Measurements from ENCODE around the gene MAG. TPM values are rescaled to one million over a fixed set of nuclear protein-coding genes. Genes with fewer than 3 reads are reported as not detected.

Gene MAG
- total and polyA plus RNA-seq, 2 of the 13 experiments (the other 11 are each of a cell fraction or from before 2014, with no cell fraction given) = 0.20 to 1.3 TPM

DNA sequence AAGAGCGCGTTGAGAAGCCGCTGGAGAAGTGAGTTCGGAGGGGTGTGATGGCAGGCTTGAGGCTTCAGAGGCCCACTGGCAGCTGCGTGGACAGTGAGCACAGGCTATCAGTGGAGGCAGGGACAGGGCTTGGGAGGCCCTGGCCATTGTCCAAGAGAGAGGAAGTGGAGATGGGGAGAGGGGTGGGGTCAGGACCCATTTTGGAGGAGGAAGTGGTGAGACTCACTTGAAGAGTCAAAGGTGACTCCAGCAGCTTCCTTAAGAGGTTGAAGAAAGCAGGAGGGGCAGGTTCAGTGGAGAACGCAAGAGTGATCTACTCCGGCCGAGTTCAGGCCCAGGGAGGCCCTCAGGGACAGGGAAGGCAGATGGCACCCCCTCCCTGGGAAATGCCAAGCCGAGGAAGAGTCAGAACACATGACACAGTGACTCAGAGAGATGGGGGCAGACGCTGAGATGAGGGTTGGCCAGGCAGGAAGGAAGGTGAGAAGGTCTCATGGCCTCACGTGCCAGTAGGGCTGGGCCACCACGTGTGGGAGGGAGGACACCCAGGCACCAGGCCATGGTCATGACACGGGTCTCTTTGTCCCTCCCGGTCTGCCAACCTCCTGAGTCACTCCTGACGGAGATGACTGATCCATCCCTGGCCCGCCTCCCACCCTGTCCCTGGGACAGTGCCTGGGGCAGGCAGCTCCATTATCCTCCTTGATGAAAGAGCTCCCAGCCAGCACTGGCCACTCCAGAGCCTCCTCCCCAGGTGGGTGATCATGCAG lies 26.9 kb downstream of the MAG start (continued):
- TF ChIP-seq, protein P1, sequence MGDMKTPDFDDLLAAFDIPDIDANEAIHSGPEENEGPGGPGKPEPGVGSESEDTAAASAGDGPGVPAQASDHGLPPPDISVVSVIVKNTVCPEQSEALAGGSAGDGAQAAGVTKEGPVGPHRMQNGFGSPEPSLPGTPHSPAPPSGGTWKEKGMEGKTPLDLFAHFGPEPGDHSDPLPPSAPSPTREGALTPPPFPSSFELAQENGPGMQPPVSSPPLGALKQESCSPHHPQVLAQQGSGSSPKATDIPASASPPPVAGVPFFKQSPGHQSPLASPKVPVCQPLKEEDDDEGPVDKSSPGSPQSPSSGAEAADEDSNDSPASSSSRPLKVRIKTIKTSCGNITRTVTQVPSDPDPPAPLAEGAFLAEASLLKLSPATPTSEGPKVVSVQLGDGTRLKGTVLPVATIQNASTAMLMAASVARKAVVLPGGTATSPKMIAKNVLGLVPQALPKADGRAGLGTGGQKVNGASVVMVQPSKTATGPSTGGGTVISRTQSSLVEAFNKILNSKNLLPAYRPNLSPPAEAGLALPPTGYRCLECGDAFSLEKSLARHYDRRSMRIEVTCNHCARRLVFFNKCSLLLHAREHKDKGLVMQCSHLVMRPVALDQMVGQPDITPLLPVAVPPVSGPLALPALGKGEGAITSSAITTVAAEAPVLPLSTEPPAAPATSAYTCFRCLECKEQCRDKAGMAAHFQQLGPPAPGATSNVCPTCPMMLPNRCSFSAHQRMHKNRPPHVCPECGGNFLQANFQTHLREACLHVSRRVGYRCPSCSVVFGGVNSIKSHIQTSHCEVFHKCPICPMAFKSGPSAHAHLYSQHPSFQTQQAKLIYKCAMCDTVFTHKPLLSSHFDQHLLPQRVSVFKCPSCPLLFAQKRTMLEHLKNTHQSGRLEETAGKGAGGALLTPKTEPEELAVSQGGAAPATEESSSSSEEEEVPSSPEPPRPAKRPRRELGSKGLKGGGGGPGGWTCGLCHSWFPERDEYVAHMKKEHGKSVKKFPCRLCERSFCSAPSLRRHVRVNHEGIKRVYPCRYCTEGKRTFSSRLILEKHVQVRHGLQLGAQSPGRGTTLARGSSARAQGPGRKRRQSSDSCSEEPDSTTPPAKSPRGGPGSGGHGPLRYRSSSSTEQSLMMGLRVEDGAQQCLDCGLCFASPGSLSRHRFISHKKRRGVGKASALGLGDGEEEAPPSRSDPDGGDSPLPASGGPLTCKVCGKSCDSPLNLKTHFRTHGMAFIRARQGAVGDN (CRISPR knock-in tag; IDR thresholded peaks at IDR 0.05) = peak; percentile 84
- no peak for TF ChIP-seq KLF9 (CRISPR knock-in tag; IDR thresholded peaks at IDR 0.05; ENCODE audit: low read depth)
- no peak for TF ChIP-seq MTA3 (CRISPR knock-in tag; IDR thresholded peaks at IDR 0.05)
- peak; percentile 79 for TF ChIP-seq RARA (CRISPR knock-in tag; IDR thresholded peaks at IDR 0.05)
- no peak for TF ChIP-seq MAF1 (CRISPR knock-in tag; IDR thresholded peaks at IDR 0.05; ENCODE audit: borderline replicate concordance)
- no peak for TF ChIP-seq WIZ (CRISPR knock-in tag; IDR thresholded peaks at IDR 0.05)
- TF ChIP-seq GATAD1 (CRISPR knock-in tag; IDR thresholded peaks at IDR 0.05) = peak; percentile 27; the same call in 1 of the 2 replicates
- TF ChIP-seq, protein P2, sequence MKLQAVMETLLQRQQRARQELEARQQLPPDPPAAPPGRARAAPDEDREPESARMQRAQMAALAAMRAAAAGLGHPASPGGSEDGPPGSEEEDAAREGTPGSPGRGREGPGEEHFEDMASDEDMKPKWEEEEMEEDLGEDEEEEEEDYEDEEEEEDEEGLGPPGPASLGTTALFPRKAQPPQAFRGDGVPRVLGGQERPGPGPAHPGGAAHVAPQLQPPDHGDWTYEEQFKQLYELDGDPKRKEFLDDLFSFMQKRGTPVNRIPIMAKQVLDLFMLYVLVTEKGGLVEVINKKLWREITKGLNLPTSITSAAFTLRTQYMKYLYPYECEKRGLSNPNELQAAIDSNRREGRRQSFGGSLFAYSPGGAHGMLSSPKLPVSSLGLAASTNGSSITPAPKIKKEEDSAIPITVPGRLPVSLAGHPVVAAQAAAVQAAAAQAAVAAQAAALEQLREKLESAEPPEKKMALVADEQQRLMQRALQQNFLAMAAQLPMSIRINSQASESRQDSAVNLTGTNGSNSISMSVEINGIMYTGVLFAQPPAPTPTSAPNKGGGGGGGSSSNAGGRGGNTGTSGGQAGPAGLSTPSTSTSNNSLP (IDR thresholded peaks at IDR 0.05; ENCODE audit: low read depth, low read length) = no peak
- no peak for TF ChIP-seq ZNF543 (CRISPR knock-in tag; IDR thresholded peaks at IDR 0.05)
- no peak for TF ChIP-seq SNAI1 (CRISPR knock-in tag; IDR thresholded peaks at IDR 0.05; ENCODE audit: borderline replicate concordance)
- TF ChIP-seq ZSCAN31 (CRISPR knock-in tag; IDR thresholded peaks at IDR 0.05; ENCODE audit: low read depth) = no peak
- TF ChIP-seq ZNF333 (CRISPR knock-in tag; IDR thresholded peaks at IDR 0.05; ENCODE audit: borderline replicate concordance) = no peak
- TF ChIP-seq, protein P3, sequence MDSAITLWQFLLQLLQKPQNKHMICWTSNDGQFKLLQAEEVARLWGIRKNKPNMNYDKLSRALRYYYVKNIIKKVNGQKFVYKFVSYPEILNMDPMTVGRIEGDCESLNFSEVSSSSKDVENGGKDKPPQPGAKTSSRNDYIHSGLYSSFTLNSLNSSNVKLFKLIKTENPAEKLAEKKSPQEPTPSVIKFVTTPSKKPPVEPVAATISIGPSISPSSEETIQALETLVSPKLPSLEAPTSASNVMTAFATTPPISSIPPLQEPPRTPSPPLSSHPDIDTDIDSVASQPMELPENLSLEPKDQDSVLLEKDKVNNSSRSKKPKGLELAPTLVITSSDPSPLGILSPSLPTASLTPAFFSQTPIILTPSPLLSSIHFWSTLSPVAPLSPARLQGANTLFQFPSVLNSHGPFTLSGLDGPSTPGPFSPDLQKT (CRISPR knock-in tag; IDR thresholded peaks at IDR 0.05; ENCODE audit: borderline replicate concordance) = no peak
- TF ChIP-seq, protein P4, sequence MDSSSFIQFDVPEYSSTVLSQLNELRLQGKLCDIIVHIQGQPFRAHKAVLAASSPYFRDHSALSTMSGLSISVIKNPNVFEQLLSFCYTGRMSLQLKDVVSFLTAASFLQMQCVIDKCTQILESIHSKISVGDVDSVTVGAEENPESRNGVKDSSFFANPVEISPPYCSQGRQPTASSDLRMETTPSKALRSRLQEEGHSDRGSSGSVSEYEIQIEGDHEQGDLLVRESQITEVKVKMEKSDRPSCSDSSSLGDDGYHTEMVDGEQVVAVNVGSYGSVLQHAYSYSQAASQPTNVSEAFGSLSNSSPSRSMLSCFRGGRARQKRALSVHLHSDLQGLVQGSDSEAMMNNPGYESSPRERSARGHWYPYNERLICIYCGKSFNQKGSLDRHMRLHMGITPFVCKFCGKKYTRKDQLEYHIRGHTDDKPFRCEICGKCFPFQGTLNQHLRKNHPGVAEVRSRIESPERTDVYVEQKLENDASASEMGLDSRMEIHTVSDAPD (CRISPR knock-in tag; IDR thresholded peaks at IDR 0.05) = no peak
- no peak for TF ChIP-seq KDM5B (CRISPR knock-in tag; IDR thresholded peaks at IDR 0.05; ENCODE audit: borderline replicate concordance)
- TF ChIP-seq NRL (CRISPR knock-in tag; IDR thresholded peaks at IDR 0.05; ENCODE audit: borderline replicate concordance) = no peak
- TF ChIP-seq, protein P5, sequence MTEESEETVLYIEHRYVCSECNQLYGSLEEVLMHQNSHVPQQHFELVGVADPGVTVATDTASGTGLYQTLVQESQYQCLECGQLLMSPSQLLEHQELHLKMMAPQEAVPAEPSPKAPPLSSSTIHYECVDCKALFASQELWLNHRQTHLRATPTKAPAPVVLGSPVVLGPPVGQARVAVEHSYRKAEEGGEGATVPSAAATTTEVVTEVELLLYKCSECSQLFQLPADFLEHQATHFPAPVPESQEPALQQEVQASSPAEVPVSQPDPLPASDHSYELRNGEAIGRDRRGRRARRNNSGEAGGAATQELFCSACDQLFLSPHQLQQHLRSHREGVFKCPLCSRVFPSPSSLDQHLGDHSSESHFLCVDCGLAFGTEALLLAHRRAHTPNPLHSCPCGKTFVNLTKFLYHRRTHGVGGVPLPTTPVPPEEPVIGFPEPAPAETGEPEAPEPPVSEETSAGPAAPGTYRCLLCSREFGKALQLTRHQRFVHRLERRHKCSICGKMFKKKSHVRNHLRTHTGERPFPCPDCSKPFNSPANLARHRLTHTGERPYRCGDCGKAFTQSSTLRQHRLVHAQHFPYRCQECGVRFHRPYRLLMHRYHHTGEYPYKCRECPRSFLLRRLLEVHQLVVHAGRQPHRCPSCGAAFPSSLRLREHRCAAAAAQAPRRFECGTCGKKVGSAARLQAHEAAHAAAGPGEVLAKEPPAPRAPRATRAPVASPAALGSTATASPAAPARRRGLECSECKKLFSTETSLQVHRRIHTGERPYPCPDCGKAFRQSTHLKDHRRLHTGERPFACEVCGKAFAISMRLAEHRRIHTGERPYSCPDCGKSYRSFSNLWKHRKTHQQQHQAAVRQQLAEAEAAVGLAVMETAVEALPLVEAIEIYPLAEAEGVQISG (CRISPR knock-in tag; IDR thresholded peaks at IDR 0.05) = no peak
- TF ChIP-seq ZNF460 (CRISPR knock-in tag; IDR thresholded peaks at IDR 0.05; ENCODE audit: borderline replicate concordance) = no peak
